ENCODE measurements around the gene LAMA1. TPM values are rescaled to one million over a fixed set of nuclear protein-coding genes. Genes with fewer than 3 reads are reported as not detected.
"Not testable (repeated sequence)": the region's sequence is repeated elsewhere in the genome, so short reads cannot be mapped to it uniquely, and the experiment has no call there.

Gene LAMA1, protein sequence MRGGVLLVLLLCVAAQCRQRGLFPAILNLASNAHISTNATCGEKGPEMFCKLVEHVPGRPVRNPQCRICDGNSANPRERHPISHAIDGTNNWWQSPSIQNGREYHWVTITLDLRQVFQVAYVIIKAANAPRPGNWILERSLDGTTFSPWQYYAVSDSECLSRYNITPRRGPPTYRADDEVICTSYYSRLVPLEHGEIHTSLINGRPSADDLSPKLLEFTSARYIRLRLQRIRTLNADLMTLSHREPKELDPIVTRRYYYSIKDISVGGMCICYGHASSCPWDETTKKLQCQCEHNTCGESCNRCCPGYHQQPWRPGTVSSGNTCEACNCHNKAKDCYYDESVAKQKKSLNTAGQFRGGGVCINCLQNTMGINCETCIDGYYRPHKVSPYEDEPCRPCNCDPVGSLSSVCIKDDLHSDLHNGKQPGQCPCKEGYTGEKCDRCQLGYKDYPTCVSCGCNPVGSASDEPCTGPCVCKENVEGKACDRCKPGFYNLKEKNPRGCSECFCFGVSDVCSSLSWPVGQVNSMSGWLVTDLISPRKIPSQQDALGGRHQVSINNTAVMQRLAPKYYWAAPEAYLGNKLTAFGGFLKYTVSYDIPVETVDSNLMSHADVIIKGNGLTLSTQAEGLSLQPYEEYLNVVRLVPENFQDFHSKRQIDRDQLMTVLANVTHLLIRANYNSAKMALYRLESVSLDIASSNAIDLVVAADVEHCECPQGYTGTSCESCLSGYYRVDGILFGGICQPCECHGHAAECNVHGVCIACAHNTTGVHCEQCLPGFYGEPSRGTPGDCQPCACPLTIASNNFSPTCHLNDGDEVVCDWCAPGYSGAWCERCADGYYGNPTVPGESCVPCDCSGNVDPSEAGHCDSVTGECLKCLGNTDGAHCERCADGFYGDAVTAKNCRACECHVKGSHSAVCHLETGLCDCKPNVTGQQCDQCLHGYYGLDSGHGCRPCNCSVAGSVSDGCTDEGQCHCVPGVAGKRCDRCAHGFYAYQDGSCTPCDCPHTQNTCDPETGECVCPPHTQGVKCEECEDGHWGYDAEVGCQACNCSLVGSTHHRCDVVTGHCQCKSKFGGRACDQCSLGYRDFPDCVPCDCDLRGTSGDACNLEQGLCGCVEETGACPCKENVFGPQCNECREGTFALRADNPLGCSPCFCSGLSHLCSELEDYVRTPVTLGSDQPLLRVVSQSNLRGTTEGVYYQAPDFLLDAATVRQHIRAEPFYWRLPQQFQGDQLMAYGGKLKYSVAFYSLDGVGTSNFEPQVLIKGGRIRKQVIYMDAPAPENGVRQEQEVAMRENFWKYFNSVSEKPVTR (N-terminal part only)
- 1 to 10 TPM; 1.8 to 4.0 TPM for total RNA-seq
- long read RNA-seq, donor 1, partial matches to known transcripts, result 0 of 2 reads
- long read RNA-seq, donor 1, other reads (novel, unspliced or antisense), result 2 of 2 reads
- long read RNA-seq, donor 2, partial matches to known transcripts, result 1 of 1 reads
- long read RNA-seq, donor 2, other reads (novel, unspliced or antisense), result 0 of 1 reads

DNA sequence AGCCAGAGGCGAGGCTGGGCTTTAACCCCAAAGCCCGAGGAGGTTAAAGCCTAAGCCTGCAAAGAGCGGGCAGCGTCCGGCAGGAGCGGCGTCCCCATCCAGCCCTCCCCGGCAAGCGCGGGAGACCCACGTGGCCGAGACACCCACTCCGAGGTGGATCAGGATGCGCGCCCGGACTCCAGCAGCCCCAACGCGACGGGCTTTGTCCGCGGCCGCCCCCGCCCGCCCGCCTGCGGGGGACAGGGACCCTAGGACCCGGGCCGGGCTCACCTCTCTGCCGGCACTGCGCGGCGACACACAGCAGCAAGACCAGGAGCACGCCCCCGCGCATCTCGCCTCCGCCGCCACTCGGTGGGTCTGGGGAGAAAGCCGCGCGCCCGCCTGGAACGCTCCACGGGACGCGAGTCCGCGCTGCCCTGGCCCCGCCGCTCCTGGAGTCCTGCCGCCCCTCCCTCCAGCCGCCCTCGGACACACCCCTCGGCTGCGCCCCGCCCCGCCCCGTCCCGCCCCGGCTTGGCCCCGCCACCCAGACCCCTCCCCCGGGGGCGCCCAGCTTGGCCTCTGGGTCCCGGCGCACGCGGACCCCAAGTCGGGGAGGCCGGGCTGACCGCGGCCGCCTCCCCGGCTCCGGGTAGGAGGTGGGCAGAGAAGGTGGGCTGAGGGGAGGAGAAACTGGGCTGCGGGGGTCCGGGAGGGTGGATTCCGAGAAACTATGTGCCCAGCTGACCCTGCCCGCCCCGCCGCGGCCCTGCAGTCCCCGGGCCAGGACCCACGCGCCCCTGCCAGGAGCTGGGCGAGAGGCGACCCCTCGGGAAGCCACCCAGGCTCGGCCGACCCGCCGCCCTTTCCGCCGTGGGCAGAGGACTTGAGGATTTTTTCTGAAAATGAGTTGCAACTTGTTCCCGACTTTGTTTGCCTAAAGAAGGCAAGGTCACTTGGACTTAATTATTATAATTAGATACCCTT is at the start of gene LAMA1:
LAMA1 (minus strand) TSS at position 408 of the 966 bp plus-strand sequence; CDS start at position 331, 77 bp downstream.
- no peak for DNase-seq (ENCODE audit: low spot score)
- intact Hi-C loops (cut with DNase I), result no loop called here

DNA sequence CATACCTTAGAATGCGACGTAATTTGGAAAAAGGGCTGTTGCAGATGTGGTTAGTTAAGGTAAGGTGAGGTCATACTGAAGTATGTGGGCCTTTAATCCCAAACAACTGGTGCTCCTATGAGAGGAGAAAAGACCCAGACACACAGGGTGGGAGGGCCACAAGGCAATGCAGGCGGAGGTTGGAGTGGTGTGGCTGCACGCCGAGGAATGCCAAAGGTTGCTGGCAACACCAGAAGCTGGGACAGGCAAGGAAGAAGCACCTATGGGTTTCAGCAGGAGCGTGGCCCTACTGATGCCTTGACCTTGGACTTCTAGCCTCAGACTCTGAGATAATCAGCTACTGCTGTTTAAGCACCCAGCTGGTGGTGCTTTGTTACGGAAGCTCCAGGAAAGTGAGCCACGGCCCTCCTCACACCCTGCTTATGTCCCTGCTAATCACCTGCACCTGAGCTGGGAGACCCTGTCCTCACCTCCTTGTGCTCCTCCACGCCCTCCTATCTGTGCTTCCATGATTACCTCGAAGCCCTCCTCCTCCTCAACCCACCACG is 48.3 kb upstream of the LAMA1 start:
- intact Hi-C loops (cut with DNase I), result no loop called here
- DNase-seq (ENCODE audit: low spot score), result no peak

DNA sequence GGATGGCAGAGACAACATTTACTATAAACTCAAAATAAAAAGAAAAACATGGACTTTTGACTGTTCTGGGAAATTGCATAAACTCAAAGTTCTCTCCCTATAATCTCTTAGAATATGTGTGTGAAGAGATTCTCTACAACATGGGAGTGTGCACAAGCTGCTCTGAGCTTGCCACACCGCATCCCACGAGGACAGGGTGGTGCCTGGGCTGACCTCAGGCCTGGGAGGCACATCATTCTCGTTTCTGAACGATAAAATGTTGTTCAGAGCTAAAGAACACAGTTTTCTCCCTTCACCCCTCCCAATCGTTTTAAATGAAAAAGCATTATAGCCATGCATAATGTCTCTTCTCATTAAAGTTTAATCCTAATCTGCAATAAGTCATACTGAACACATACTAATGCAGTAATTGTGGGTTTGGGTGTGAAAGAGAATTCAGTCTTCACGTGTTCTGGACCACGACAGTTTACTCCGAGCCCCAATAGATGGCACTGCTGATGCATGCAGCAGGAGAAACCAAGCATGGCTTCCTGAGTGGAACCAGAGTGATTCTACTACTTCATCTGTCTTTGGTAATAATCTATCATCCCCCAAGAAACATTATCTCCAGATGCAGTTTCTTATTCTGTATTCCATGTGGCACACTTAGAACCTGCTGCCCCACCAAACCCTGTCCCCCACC is 46.9 kb upstream of the LAMA1 start:
- intact Hi-C loops (cut with DNase I), result no loop called here
- no peak for DNase-seq (ENCODE audit: low spot score)

DNA sequence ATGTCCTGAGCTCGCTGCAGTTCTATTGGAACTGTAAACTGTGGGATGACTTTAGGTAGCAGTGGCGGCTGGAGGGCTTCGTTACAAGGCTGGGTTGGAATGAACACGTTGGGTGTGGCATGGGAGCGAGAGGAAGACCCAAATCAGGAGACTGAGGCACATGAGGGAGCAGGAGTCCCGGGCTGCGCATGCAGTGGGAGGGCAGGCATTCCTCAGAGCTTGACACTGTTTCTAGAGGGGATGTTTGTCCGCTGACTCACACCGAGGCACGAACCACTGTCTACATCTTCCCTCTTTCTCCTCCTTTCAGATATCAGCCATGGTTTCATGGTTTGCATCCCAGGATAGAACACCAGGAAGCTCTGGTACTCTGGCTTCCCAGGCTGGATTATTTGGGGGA is 40.6 kb upstream of the LAMA1 start:
- DNase-seq (ENCODE audit: low spot score), result no peak
- intact Hi-C loops (cut with DNase I), result no loop called here

DNA sequence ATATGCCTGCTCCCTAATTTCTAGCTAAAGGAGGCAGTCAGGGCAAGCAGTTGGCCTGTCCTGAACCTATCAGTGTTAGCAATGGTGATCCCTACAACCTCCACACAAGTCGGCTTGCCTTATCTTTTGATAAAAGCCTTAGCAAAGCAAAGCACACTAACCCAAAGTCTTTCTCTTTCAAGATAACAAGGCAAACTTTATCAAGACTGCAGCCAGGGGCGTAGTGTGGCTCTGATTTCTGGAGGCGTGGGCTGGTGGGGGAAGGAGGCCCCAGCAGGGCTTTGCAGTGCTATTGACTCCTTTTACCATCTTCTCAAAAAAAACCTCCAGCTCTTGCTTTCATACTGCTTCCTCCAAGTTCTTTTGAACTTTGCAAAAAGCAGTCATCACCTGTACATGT is 40.2 kb upstream of the LAMA1 start:
- DNase-seq (ENCODE audit: low spot score), result no peak

DNA sequence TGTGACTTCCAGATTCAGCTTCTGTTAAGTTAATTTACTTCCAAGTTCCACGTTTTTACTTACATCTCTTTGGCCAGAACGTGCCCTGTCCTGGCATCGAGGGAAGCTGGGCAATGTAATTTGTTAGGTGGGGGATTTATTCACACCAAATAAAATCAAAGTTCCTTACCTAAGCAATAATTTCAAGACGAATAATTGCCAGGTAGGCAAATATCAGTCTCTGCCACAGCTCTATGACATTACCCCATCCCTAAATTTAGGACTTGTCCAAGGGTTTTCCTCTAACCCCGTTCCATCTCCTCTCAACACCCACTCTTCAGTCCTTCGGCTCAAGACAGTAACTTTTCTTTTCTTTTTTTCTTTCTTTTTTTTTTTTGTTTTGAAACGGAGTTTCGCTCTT is 38.3 kb upstream of the LAMA1 start:
- no peak for DNase-seq (ENCODE audit: low spot score)
- intact Hi-C loops (cut with DNase I), result no loop called here

More for the DNA sequence above, 40.2 kb upstream of the LAMA1 start:
- intact Hi-C loops (cut with DNase I), result no loop called here

DNA sequence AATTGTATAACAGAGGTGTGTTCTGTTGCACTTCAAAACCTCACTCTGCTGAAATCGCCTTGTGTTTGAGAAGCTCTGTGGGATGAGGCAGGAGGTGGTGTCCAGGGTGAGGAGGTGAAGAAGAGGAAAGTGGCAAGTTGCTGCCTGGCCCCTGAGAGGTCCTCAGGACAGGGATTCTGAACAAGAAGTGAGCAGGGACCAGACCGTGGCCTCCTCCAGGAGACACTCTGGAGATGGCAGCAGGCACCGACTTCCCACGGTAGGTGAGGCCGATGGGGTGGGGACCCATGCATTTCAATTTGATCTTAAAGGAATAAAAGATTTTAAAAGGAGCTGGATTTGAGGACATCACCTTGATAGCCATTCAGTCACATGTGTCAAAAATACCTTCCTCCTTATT is 37.5 kb upstream of the LAMA1 start:
- intact Hi-C loops (cut with DNase I), result no loop called here
- DNase-seq (ENCODE audit: low spot score), result no peak

DNA sequence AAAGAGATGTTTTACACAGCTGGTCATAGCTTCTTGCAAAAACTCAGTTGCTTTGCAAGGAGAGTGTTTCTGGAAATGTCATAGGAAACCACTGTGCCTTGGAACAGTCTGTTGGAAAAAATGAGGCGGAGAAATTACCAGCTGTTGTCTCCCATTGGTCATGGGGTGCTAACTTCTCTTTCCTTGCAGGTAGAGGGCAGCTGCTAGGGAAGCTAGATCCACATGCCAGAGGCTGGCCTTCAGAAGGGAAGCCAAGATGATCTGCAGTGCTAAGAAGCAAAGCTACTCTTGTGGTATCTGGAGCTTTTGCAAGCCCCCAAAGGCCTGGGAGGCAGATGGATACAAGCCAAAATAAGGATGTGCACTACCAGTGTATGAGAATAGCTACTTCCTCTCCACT is 34.8 kb upstream of the LAMA1 start:
- intact Hi-C loops (cut with DNase I), result no loop called here
- DNase-seq (ENCODE audit: low spot score), result no peak

DNA sequence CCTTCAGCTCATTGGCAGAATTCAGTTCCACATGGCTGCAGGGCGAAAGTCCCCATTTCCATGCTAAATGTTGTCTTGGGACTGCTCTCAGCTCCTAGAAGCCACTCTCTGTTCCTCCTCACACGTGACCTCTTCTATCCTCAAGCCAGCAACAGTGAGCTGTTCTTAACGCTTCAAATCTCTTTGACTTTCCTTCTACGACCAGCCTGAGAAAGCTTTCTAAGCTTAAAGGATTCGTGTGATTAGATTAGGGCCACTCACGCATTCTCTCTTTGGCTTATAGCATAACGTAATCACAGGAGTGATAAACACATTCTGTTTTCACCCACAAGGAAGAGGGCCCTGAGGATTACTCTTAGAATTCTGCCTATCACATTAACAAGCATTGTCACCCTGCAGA is 29.8 kb upstream of the LAMA1 start:
- no peak for DNase-seq (ENCODE audit: low spot score)
- intact Hi-C loops (cut with DNase I), result no loop called here

DNA sequence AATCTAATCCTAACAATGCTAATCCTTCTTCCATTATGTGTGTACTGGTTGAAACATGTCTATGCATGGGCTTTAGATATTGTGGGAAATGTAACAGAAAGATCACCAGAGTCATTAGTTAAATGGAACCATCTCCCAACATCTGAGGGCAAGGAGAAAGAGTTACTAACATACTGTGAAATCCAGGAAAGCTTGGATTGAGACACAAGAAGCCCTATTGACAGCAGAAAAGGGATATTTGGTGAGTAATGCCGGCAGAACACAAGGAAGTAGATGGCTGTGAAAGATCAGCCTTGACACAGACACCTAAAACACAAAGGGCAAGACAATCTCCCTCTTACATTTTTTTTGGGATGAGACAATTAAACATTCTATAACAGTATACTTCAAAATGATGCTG is 28.5 kb upstream of the LAMA1 start:
- intact Hi-C loops (cut with DNase I), result no loop called here
- no peak for DNase-seq (ENCODE audit: low spot score)

DNA sequence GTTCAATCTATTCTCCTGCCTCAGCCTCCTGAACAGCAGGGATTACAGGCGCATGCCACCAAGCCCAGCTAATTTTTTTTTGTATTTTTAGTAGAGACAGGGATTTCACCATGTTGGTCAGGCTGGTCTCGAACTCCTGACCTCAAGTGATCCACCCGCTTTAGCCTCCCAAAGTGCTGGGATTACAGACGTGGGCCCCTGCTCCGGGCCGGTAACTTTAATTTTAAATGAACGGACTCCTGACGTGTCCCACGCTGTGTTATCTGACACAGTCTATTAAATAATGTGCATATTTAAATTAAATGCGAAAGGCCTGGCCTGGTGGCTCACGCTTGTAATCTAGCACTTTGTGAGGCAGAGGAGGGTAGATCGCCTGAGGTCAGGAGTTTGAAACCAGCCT is 27.3 kb upstream of the LAMA1 start:
- DNase-seq (ENCODE audit: low spot score); intact Hi-C loops (cut with DNase I): not testable (repeated sequence)

DNA sequence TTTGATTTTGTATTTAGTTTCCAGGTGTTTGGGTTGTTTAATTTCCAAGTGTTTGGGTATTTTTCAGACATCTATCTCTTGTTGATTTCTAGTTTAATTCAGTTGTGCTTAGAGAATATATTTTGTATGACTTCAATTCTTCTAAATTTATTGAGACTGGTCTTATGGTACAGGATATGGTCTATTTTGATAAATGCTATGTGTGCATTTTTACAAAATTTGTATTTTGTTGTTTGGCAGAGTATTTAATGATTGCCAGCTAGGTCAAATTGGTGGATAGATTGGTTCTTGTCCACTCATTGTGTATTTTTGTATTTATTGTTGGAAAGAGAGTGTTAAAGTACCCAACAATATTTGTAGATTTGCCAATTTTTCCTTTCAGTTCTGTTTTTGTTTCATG is 23.7 kb upstream of the LAMA1 start:
- intact Hi-C loops (cut with DNase I), result no loop called here

DNA sequence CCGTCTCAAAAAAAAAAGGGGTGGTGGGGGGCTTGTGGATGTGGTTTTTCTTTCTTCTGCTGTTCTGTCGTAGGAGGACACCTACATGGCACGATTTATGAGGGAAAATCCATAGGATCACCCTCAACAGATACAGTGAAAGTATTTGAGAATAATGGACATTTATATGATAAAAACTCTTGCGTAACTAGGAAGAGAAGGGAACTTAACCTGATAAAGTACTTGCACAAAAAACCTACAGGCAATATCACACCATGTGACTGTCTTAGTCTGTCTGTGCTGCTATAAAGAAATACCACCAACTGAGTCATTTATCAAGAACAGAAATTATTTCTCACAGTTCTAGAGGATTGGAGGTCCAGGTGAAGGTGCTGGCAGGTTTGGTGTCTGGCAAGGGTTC is 21.8 kb upstream of the LAMA1 start:
- no peak for DNase-seq (ENCODE audit: low spot score)
- intact Hi-C loops (cut with DNase I), result no loop called here

More for the DNA sequence above, 23.7 kb upstream of the LAMA1 start:
- no peak for DNase-seq (ENCODE audit: low spot score)

DNA sequence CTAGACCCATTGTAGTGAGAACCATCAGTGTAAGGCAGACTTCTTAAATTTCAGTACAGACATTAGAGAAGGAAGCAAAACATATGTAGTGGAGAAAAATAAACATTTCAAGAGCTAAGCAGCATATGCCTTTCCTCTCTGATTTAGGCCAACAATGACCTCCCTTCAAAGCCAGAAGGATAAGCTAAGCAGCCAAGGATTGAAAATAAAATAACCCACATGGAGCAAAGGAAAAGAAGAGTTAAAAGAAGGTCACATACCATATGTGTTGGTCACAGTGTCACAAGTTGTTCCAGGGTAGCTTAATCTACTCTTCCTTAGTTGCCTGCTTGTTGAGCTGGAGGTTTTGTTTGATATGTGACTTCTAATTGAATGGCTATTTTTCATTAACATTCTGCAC is 15.6 kb upstream of the LAMA1 start:
- no peak for DNase-seq (ENCODE audit: low spot score)
- intact Hi-C loops (cut with DNase I), result no loop called here

DNA sequence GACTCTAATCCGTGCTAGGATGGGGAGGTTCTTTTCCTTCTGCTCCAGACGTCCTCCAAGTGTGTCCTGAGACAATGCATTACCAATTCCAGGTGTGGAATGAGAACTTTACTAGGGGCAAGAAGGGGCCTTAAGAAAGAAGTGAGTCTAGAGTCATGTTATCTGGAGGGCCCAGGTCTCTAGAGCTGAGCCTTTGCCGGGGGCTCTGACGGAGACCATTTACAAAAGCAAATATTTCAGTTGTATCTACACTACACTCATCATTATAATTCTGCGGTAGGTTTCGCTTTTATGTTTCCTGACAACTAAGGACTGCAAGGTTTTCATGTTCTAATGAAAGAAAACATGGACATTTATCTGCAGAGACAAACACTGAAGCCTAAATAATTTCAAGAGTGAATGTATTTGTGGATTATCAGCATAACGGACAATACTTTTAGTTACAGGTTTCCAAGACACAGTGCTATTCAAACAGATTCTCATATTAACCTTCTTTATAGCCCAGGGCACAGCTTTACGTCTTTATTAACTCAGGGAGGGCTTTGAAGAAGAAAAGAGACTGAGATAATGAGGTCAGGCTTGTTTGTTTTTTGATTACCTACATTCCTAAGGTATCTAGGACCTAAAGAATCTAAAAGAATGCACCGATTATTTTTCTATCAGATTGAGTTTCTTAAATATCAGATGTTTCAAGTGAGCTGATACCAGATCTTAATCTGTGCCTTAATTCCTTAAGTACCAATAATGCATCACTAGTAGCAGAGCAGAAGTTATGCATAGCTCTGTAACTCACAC is 15.0 kb upstream of the LAMA1 start:
- DNase-seq (ENCODE audit: low spot score), result no peak
- intact Hi-C loops (cut with DNase I), result no loop called here

DNA sequence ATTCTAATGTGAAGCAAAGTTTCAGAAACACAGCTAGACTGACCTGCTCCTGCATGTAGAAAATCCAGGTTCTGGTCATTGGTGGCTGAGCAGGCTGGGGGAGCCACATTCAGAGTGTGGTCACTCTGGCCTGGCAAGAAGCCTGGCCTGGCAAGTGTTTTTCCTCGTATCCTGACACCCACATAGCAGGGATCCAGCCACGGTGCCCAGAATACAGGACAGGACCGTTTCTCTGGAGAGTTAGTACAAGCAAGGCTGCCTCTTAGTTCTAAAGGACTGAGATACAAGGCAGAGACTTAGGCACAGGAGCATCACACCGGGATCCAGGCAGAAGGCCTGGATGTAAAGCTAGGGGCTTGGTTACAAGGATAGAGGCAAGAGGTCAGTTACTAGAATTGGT is 4.8 kb upstream of the LAMA1 start:
- intact Hi-C loops (cut with DNase I), result no loop called here
- DNase-seq (ENCODE audit: low spot score), result no peak

Measured in posterior vena cava (tissue), 2 donors.